ENCODE data around the gene HELB. TPM values are rescaled to one million over a fixed set of nuclear protein-coding genes. Genes with fewer than 3 reads are reported as not detected.

The HELB gene
- polyA plus RNA-seq, 1 donor from 2014 or later: 1.8 TPM

- Histone ChIP-seq H4K20me1 (ENCODE audit: insufficient read depth) (no peaks in the 10 kb centered on the region), H3K4me3 (ENCODE audit: low read length) (no peak overlapping the region), H2AFZ (ENCODE audit: low read depth, low read length) (no peak overlapping the region), H3K9me2 (ENCODE audit: insufficient read depth, low read length) (no peaks in the 10 kb centered on the region), H3K27me3 (ENCODE audit: insufficient read depth, low read depth, low read length) (no peaks in the 10 kb centered on the region), H3K27ac (ENCODE audit: low read length) (no peak overlapping the region), H3K9me3 (ENCODE audit: low read length) (no peaks in the 10 kb centered on the region), H3K36me3 (ENCODE audit: insufficient read depth, low read length) (no peaks in the 10 kb centered on the region), H3K79me2 (replicated peaks; ENCODE audit: insufficient read depth, low read length) (no peaks in the 10 kb centered on the region), H3K9ac (ENCODE audit: low read length) (no peak overlapping the region), H3F3A (ENCODE audit: insufficient read depth, low read length, poor library complexity, severe bottlenecking) (no peaks in the 10 kb centered on the region), H3K4me2 (ENCODE audit: low read length) (no peak overlapping the region)
- no peak for TF ChIP-seq POLR2AphosphoS5 (IDR thresholded peaks at IDR 0.05)
- no peak for TF ChIP-seq TAF1 (IDR thresholded peaks at IDR 0.05; ENCODE audit: low read depth)
- TF ChIP-seq, protein P1, sequence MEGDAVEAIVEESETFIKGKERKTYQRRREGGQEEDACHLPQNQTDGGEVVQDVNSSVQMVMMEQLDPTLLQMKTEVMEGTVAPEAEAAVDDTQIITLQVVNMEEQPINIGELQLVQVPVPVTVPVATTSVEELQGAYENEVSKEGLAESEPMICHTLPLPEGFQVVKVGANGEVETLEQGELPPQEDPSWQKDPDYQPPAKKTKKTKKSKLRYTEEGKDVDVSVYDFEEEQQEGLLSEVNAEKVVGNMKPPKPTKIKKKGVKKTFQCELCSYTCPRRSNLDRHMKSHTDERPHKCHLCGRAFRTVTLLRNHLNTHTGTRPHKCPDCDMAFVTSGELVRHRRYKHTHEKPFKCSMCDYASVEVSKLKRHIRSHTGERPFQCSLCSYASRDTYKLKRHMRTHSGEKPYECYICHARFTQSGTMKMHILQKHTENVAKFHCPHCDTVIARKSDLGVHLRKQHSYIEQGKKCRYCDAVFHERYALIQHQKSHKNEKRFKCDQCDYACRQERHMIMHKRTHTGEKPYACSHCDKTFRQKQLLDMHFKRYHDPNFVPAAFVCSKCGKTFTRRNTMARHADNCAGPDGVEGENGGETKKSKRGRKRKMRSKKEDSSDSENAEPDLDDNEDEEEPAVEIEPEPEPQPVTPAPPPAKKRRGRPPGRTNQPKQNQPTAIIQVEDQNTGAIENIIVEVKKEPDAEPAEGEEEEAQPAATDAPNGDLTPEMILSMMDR (IDR thresholded peaks at IDR 0.05; ENCODE audit: poor library complexity, severe bottlenecking): no peak
- TF ChIP-seq RAD21 (conservative IDR thresholded peaks at IDR 0.05): no peak
- no peak for TF ChIP-seq EZH2 (IDR thresholded peaks at IDR 0.05; ENCODE audit: borderline replicate concordance, insufficient read depth, low read length, poor library complexity, severe bottlenecking)
These were observed 18.7 kb downstream of the HELB start for GRCh38 chr12:66320996-66321395.

- TF ChIP-seq, protein P2, sequence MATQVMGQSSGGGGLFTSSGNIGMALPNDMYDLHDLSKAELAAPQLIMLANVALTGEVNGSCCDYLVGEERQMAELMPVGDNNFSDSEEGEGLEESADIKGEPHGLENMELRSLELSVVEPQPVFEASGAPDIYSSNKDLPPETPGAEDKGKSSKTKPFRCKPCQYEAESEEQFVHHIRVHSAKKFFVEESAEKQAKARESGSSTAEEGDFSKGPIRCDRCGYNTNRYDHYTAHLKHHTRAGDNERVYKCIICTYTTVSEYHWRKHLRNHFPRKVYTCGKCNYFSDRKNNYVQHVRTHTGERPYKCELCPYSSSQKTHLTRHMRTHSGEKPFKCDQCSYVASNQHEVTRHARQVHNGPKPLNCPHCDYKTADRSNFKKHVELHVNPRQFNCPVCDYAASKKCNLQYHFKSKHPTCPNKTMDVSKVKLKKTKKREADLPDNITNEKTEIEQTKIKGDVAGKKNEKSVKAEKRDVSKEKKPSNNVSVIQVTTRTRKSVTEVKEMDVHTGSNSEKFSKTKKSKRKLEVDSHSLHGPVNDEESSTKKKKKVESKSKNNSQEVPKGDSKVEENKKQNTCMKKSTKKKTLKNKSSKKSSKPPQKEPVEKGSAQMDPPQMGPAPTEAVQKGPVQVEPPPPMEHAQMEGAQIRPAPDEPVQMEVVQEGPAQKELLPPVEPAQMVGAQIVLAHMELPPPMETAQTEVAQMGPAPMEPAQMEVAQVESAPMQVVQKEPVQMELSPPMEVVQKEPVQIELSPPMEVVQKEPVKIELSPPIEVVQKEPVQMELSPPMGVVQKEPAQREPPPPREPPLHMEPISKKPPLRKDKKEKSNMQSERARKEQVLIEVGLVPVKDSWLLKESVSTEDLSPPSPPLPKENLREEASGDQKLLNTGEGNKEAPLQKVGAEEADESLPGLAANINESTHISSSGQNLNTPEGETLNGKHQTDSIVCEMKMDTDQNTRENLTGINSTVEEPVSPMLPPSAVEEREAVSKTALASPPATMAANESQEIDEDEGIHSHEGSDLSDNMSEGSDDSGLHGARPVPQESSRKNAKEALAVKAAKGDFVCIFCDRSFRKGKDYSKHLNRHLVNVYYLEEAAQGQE (IDR thresholded peaks at IDR 0.05; ENCODE audit: borderline replicate concordance): no peak
- no peak for TF ChIP-seq EP300 (conservative IDR thresholded peaks at IDR 0.05; ENCODE audit: poor library complexity, severe bottlenecking)
- TF ChIP-seq RAD21 (conservative IDR thresholded peaks at IDR 0.05): no peak
- TF ChIP-seq EZH2 (IDR thresholded peaks at IDR 0.05; ENCODE audit: borderline replicate concordance, insufficient read depth, low read length, poor library complexity, severe bottlenecking): no peak
- TF ChIP-seq MXI1 (conservative IDR thresholded peaks at IDR 0.05; ENCODE audit: poor library complexity, severe bottlenecking): no peak
- TF ChIP-seq POLR2AphosphoS5 (IDR thresholded peaks at IDR 0.05): no peak
- Histone ChIP-seq H3K9me2 (ENCODE audit: insufficient read depth, low read length) (no peaks in the 10 kb centered on the region), H3F3A (ENCODE audit: insufficient read depth, low read length, poor library complexity, severe bottlenecking) (no peaks in the 10 kb centered on the region), H3K79me2 (replicated peaks; ENCODE audit: insufficient read depth, low read length) (no peaks in the 10 kb centered on the region), H3K4me3 (ENCODE audit: low read length) (no peak overlapping the region), H2AFZ (ENCODE audit: low read depth, low read length) (no peak overlapping the region), H4K20me1 (ENCODE audit: insufficient read depth) (no peaks in the 10 kb centered on the region), H3K27ac (ENCODE audit: low read length) (no peak overlapping the region), H3K4me2 (ENCODE audit: low read length) (no peak overlapping the region), H3K27me3 (ENCODE audit: insufficient read depth, low read depth, low read length) (no peaks in the 10 kb centered on the region), H3K9me3 (ENCODE audit: low read length) (no peaks in the 10 kb centered on the region), H3K9ac (ENCODE audit: low read length) (no peak overlapping the region), H3K36me3 (ENCODE audit: insufficient read depth, low read length) (no peaks in the 10 kb centered on the region)
These were observed 19.1 kb downstream of the HELB start for GRCh38 chr12:66321435-66321834.

- Histone ChIP-seq H3K4me3 (ENCODE audit: low read length) (no peak overlapping the region), H3K36me3 (ENCODE audit: insufficient read depth, low read length) (no peaks in the 10 kb centered on the region), H3K9me3 (ENCODE audit: low read length) (no peaks in the 10 kb centered on the region), H3K79me2 (replicated peaks; ENCODE audit: insufficient read depth, low read length) (no peaks in the 10 kb centered on the region), H2AFZ (ENCODE audit: low read depth, low read length) (no peak overlapping the region), H3K9ac (ENCODE audit: low read length) (no peak overlapping the region), H3F3A (ENCODE audit: insufficient read depth, low read length, poor library complexity, severe bottlenecking) (no peaks in the 10 kb centered on the region), H4K20me1 (ENCODE audit: insufficient read depth) (no peaks in the 10 kb centered on the region), H3K27ac (ENCODE audit: low read length) (no peak overlapping the region), H3K9me2 (ENCODE audit: insufficient read depth, low read length) (no peaks in the 10 kb centered on the region), H3K4me2 (ENCODE audit: low read length) (no peak overlapping the region), H3K27me3 (ENCODE audit: insufficient read depth, low read depth, low read length) (no peaks in the 10 kb centered on the region)
- no peak for TF ChIP-seq POLR2AphosphoS5 (IDR thresholded peaks at IDR 0.05)
- TF ChIP-seq, protein P2 (IDR thresholded peaks at IDR 0.05; ENCODE audit: borderline replicate concordance): no peak
- TF ChIP-seq EZH2 (IDR thresholded peaks at IDR 0.05; ENCODE audit: borderline replicate concordance, insufficient read depth, low read length, poor library complexity, severe bottlenecking): no peak
- TF ChIP-seq, protein P1 (IDR thresholded peaks at IDR 0.05; ENCODE audit: poor library complexity, severe bottlenecking): no peak
- no peak for TF ChIP-seq MXI1 (conservative IDR thresholded peaks at IDR 0.05; ENCODE audit: poor library complexity, severe bottlenecking)
- TF ChIP-seq SMC3 (conservative IDR thresholded peaks at IDR 0.05; ENCODE audit: poor library complexity): no peak
- no peak for TF ChIP-seq TAF1 (IDR thresholded peaks at IDR 0.05; ENCODE audit: low read depth)
- no peak for TF ChIP-seq EP300 (conservative IDR thresholded peaks at IDR 0.05; ENCODE audit: poor library complexity, severe bottlenecking)
- TF ChIP-seq RAD21 (conservative IDR thresholded peaks at IDR 0.05): no peak
These were observed 20.7 kb downstream of the HELB start for GRCh38 chr12:66323017-66323416.
